ENCODE results near the gene ROBO2.
"Not testable (repeated sequence)": the region's sequence is repeated elsewhere in the genome, so short reads cannot be mapped to it uniquely, and the experiment has no call there.

Gene ROBO2

DNA sequence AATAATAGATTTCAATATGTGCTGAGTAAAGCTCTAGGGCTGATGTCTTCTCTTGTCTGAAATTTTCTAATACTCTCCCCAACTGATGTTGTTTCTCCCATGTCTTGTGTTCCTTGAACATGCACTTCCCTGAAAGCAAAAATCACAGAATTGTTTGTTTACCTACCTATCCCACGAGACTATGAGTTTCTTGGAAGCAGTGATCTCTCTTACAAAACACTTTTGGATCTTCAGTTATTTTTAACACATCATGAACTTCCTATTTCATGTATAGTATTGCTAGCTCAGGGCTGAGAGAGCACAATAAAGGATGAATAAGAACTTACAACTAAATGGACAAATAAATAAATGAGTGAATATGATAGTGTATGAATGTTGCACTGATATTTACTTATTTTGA lies 365.0 kb downstream of the ROBO2 start:
- H3K4me3 ChIP-seq (ENCODE audit: low read length), result no peak overlapping the region
- no peak for TF ChIP-seq CTCF (conservative IDR thresholded peaks at IDR 0.05; ENCODE audit: low read depth, low read length)
- no peak for DNase-seq (ENCODE audit: low read depth)

DNA sequence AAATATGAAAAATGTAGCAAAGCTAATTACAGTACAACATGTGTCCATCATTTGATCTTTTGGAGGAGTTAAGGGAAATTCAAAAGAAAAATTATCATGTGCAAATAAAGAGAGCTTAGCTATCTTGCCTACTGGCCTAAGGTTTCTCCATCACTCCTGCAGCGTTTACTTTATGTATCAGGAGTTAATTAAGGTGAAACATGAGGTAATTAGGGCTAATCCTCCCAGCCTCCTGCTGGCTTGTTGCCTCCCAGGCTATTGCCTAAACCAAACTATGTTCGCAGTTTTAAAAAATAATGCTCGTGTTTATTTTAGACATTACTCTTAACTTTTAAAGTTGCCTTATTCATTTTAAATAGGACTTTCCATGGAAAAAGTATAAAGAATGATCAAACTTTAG lies 367.5 kb downstream of the ROBO2 start:
- TF ChIP-seq CTCF (conservative IDR thresholded peaks at IDR 0.05; ENCODE audit: low read depth, low read length), result no peak
- no peak overlapping the region for H3K4me3 ChIP-seq (ENCODE audit: low read length)
- peak; percentile 49 for DNase-seq (ENCODE audit: low read depth)

DNA sequence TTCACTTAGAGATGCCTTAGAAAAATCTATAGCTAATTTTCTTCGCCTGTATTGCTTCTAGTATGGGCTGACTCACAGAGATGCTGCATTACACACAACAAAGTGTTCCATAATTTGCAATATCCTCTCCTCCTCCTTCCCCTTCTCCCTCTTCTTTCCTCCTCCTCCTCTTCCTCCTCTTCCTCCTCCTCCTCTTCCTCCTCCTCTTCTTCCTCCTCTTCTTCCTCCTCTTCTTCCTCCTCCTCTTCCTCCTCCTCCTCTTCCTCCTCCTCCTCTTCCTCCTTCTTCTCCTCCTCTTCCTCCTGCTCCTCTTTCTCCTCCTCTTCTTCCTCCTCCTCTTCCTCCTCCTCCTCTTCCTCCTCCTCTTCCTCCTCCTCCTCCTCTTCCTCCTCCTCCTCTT lies 370.4 kb downstream of the ROBO2 start:
- not testable (repeated sequence) for DNase-seq (ENCODE audit: low read depth); H3K4me3 ChIP-seq (ENCODE audit: low read length)

DNA sequence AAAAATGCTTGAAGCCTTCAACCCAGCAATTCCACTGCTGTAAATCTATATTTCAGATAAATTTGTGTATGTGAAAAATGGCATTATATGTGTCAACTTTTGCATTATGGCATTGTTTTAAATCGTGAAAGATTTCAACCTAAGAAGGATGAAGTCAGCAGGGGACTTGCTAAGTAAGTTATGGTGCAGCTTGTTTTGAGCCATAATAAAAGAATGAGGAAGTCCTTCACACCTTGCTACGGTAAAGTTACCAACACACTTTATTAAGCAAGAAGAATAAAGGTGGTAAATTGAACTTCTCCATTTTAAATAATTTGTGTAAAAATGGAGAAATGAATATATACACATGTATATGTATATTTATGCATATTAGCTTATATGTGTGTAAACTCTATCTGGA lies 371.4 kb downstream of the ROBO2 start:
- no peak overlapping the region for H3K4me3 ChIP-seq (ENCODE audit: low read length)
- DNase-seq (ENCODE audit: low read depth), result no peak
- TF ChIP-seq CTCF (conservative IDR thresholded peaks at IDR 0.05; ENCODE audit: low read depth, low read length), result no peak

GRCh38 chr3:77412021-77412438 lies 372.1 kb downstream of the ROBO2 start:
- no peak for DNase-seq (ENCODE audit: low read depth)
- H3K4me3 ChIP-seq (ENCODE audit: low read length), result no peak overlapping the region
- TF ChIP-seq CTCF (conservative IDR thresholded peaks at IDR 0.05; ENCODE audit: low read depth, low read length), result no peak

DNA sequence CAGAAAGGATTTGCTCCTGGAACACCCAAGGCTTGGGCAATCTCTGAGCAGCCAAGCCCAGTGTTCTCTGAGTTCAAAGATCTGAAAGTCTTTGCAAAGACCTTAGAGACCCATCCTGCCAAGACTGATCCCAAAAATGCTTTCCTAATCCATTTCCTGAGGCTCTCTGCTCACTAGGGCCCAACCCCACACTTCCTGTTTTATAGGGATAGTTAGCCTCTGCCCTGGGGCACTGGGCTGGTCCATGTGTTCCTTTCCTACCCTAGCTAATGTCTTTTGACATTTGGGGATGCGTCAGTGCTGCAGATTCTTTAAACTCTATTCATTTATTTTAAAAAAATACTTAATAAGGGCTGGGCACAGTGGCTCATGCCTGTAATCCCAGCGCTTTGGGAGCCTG lies 372.7 kb downstream of the ROBO2 start:
- TF ChIP-seq CTCF (conservative IDR thresholded peaks at IDR 0.05; ENCODE audit: low read depth, low read length), result no peak
- DNase-seq (ENCODE audit: low read depth), result no peak
- no peak overlapping the region for H3K4me3 ChIP-seq (ENCODE audit: low read length)

DNA sequence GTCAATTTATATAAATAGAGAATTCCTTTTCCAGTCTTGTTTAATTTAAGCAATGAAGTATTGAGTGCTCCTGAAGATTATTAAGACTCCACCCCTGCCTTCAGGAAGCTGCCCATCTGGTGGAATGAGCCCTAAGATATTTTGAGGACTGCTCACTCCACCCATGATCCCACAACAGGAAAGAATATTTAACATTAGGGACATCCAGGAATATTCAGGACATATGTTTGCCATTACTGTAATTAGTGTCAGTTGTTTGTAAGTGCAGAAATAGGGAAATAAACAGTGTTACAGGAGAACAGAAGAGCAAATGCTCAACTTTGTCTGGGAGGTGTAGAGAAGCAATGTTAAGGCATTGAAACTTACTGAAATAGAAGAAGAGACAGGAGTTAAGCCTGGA lies 375.0 kb downstream of the ROBO2 start:
- TF ChIP-seq CTCF (conservative IDR thresholded peaks at IDR 0.05; ENCODE audit: low read depth, low read length), result no peak
- H3K4me3 ChIP-seq (ENCODE audit: low read length), result no peak overlapping the region
- DNase-seq (ENCODE audit: low read depth), result no peak

GRCh38 chr3:77420336-77420735 lies 380.4 kb downstream of the ROBO2 start:
- no peak for DNase-seq (ENCODE audit: low read depth)

More at GRCh38 chr3:77420336-77420735, 380.4 kb downstream of the ROBO2 start:
- no peak for TF ChIP-seq CTCF (conservative IDR thresholded peaks at IDR 0.05; ENCODE audit: low read depth, low read length)
- H3K4me3 ChIP-seq (ENCODE audit: low read length), result no peak overlapping the region
